HUDEP-2 (cell line): ENCODE results near the gene KIF17.
A peak's percentile ranks its signal among the peaks of the same experiment; 100 is the strongest.

Experiments
- DNase-seq, 76 experiments: peaks; one replicate each; lab custom pipeline; 2025; ENCODE audit not compliant: unreplicated experiment in 76 of 76; lab: John Stamatoyannopoulos, UW

KIF17 gene

DNA sequence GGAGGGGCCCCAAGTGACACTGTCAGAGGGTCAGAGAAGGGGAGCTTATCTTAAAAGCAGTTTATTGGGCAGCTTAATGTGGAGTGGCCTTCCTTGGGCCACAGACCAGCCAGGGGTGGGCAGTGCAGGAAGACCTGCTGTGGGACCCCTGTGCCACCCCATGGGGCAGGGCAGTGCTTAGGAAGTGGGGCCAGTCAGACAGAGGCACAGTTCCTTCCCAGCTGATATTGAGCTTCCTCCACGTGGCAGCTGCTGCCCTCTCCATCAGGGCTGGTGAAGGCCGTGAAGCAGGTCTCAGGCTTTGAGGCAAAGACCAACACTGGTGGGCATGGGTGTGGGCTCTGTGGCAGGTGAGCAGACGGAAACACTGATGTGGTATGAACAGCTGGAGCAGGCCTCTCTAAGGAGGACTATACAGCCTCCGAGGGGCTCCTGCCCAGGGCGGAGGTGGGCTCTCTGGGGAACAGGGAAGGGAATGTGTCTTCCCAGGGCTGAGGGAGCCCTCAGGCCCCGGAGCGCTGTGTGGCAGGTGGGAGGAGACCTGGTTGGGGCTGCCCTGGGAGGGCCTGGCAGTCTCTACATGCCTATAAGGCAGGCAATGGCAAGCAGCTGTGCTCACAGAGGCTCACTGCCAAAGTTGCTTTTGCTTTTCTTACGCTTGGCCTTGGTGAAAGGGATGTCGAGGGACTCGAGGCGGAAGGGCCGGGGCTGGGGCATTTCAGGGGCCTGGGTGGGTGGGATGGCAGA, 53.7 kb downstream of the KIF17 start:
- no peak for DNase-seq

DNA sequence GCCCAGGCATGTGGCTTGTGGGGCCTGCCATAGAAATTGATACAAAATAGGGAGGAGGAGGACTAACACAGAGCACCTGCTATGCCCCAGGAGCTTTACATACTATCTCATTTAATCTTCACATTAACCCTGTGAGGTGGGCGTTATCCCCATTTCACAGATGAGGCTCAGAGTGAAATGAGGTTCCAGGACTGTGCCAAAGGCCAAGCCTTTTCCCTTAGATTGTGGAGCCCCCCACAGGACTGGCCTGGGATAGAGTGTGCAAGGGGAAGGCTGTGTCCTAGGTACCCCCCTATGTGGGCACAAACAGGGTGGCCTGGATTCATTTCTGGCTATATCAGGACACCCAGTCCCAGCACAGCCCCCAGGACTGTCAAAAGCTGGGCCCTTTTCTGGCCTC, 54.4 kb downstream of the KIF17 start:
- DNase-seq = peak in 3 of 76 experiments; percentile 3 to 8 (median 3)

DNA sequence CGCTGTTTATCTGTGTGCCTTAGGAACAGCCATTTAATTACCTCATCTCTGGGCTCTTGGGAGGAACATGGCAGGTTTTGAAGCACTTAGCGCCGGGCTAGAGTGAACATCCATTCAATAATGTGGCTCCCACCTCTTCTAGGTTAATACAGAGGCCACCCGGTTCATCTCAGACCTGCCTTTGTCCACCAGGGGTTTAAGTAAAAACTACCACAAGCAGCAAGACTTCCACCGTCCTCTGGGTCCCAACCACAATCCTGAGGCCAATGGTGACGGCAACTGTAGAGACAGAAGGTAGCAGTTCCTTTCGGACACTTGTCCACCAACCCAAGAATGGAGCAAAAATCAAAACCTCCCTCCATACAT, 55.7 kb downstream of the KIF17 start:
- DNase-seq = no peak

DNA sequence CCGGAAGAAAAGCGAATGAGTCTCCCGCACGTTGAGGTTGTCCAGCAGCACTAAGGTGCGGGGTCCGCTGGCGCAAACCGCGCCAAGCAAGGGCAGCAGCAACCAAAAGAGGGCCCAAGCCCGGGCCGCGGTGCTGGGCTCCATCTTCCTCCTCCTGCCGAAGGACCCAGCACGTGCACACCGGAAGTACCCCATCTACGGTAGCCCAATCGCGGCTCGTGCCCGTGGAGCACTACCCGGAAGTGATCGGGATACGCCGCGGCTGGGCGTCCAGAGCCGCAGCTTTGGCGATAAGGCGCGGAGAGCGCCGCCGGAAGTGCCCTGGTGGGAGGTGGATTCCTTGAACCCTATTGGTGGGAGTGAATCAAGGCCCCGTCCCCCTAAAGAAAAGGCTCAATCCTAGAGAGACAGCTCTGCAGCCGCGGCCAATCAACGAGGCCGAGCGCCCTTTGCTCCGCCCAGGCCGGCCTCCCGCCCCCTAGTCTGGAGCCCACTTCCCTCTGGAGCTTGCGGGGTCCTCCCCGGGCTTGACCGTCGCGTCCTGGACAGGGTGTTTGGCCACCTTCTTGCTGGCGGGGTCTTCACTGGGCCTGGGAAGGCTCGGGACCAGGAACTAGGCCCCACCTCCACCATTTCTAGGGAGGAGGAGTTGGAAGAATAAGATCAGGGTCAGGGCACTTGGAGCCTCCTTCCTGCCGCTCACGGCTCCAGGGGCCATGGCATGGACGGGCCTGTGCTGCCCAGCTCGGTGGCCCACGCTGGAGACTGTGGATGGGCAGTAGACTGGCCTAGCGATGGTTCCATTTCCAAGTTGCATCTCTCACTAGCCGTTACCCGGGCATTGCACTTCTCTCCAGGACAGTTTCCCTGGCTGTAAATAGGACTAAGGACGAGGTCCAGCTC, 56.3 kb downstream of the KIF17 start, which contains the start of gene DDOST:
Gene DDOST (minus strand): TSS at position 163 of the 903 bp plus-strand sequence. CDS start 19 bp downstream, at position 144.
- DNase-seq = peak; percentile 25 to 98 (median 94)

DNA sequence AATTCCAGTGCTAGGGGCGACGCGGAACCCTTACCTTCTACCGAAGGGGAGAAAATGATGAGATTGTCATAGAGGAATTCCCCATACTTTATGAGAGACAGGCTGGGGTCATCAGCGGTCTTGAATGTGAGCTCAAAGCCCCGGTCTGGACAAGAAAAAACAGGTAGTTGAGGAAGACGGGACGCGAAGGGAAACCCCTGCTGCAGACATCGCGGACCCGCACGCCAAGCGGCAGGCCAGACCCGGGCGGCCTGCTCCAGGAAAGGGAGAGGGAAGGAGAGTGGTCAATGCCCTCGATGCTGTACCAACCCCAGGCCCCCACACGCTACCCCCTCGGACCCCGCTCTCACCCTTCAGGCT, 57.0 kb downstream of the KIF17 start:
- DNase-seq = no peak

DNA sequence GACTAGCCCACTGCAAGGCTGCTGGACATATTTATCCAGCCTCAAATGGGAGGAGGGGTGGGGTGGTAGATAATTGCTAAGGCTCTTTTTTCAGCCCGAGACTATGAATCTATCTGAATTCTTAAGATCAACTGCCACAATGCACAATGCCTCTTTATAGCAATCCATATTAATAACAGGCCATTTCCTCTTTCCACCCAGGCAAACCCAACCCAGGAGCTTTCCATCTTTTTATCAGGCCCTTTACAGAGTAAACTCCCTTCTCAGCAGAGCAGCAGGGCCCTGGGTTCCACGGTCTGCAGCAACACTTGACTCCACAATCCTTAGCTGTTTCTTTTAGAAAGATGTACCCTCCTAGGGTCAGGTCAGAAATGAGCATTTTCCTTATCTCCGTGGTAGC, 57.4 kb downstream of the KIF17 start:
- peak in 3 of 76 experiments; percentile 3 to 16 (median 3) for DNase-seq

DNA sequence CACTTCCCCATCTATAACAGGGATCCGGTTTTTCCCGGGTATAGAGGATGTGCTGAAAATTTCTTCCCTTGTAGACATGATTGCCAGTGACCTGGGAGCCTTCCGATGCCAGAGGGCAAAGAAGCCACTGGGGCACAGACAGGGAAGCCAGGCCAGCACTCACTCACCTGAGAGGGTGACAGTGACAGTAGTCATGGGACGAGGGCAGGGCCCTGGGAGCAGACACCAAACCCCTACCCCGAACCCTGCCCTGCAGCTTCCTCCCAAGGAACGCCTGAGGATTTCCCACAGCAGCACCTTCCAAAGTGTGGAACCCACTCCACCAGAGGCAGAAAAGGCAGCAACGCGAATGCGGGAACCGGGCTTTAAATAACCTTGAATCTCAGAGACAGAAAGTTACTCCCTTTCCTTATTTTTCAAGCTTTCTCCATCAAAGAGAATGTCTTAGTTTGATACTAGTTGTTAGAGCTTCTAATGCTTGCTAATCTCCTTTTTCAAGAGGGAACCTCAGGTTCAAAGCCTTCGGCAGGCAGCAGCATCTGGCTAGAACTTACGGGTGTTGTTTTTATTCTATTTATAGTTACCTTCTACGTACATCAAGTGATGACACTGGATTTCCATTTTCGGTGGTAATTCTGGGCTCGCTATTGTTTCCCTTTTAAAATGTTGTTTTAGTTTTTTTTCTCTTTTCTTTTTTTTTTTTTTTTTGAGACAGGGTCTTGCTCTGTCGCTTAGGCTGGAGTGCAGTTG, 59.5 kb downstream of the KIF17 start:
- DNase-seq = no peak

DNA sequence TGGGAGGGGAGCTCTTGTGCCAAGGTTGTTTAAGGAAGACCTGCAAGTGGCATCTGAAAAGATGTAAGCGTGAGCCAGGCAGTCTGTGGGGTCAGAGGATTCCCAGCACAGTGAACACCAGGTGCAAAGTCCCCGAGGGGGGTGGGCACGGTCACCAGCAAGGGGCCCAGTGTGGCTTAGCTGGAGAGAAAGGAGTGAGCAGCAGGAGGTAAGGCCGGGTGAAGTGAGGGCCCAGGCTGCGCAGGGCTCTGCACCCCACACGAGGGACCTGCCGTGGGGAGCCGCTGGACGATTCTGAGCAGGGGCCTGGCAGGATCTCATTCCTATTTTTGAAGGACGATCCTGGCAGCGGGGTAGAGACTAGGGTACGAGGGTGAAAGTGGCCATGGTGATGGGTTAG, 60.8 kb downstream of the KIF17 start:
- no peak for DNase-seq

DNA sequence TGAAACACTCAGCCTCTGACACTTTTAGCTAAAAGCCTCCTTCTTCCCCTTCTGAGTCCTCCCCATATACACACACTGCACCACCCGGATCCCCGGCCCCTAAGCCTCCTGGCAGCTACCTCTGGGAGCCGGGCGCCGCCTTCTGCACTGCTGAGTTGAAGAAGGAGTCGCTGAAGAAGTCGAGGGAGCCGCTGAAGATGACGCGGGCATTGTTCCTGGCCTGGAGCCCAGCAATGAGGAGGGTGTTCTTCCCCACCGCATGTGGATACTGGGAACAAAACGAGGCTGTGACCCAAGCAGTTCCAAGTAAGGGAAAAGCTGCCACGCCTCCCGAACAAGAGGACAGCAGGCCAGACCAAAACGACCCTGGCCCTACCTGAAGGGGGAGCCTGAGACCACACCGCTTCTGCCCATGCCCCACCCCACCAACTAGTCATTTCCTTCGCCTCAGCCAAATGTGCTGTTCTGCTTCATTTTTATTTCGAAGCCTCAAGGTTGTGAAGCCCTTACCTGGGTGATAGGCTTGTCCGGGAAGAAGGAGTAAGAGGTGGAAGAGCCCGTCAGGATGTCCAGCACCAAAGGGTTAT, 63.6 kb downstream of the KIF17 start:
- no peak for DNase-seq

DNA sequence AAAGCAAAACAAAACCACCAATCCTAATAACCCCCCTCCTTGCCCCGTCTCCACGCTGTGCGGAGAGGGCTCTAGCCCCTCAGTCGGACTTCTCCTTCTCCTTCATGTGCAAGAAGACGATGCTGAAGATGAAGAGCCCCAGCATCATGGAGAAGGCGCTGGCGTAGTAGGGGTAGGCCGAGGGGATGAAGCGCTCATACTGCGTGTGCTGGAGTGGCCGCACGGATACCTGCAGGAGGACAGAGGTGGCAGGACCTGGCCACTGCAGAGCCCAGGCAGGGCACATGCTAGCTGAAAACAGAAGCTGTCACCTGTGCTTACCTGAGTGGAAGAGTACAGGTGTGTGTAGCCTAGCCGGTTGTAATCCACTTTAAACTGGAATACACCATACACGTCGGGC, 65.5 kb downstream of the KIF17 start:
- DNase-seq = no peak

DNA sequence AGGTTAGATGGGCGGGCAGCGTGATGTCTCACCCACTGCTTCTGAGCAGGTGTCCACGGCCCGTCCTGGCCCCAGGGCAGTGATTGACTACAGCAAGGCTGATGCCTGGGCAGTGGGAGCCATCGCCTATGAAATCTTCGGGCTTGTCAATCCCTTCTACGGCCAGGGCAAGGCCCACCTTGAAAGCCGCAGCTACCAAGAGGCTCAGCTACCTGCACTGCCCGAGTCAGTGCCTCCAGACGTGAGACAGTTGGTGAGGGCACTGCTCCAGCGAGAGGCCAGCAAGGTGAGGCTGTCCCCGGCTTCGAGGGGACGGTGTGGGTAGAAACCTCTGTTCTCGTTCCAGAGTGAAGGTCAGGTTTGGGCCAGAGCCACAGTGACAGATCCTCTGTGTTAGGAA, 68.9 kb downstream of the KIF17 start:
- DNase-seq = no peak

DNA sequence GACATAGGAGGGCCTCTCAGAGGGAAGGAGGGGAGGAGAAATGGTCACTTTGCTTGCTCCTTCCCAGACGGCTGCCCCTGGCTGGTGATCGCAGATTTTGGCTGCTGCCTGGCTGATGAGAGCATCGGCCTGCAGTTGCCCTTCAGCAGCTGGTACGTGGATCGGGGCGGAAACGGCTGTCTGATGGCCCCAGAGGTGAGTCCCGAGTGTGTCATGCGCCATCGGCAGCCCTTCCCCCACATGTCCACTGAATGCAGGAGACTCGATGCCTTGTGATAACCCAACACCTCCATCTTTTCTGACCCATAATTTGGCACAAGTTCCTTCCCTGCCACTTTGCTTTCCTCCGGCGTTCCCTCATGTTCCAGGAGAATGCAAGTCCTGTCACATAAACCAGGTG, 69.4 kb downstream of the KIF17 start:
- DNase-seq = no peak

DNA sequence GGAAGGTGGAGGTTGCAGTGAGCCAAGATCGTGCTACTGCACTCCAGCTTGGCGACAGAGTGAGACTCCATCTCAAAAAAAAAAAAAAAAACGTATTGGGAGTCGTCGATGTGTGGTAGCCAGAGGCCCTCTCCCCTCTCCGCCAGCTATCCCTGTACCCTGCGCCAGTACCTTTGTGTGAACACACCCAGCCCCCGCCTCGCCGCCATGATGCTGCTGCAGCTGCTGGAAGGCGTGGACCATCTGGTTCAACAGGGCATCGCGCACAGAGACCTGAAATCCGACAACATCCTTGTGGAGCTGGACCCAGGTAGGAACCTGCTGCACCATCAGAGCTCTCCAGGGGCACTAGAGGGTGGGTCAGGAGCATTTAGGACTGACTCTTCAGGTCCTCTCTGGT, 72.4 kb downstream of the KIF17 start:
- no peak for DNase-seq

DNA sequence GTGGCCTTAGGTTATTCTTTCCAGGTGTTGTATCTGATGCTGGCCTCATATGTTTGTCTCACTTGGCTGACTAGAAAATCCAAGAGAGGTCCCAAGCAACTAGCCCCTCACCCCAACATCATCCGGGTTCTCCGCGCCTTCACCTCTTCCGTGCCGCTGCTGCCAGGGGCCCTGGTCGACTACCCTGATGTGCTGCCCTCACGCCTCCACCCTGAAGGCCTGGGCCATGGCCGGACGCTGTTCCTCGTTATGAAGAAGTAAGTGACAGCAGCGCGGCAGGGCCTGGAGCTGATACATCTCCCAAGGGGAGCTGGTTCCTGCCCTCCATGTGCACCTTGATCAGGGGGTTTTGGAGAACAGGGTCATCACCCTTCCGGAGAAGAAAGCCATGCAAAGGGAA, 73.4 kb downstream of the KIF17 start:
- DNase-seq = no peak

DNA sequence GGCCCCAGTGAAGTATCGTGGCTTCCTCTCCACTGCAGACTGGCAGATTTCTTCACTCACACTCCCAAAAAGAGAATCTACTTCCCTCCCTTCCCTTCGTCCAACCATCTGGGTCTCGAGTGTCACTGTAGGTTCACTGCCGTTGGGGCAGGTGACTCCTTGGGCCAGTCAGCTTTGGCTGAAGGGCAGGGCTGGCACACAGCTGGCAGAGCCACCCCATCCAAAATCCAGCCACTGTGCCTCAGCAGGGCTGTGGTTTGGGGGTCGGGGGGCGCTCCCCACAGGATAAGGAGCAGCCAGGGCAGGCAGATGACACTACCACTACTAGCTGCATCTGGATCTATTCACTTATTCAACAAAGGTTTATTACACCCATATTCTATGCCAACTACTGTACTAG, 74.7 kb downstream of the KIF17 start:
- no peak for DNase-seq

DNA sequence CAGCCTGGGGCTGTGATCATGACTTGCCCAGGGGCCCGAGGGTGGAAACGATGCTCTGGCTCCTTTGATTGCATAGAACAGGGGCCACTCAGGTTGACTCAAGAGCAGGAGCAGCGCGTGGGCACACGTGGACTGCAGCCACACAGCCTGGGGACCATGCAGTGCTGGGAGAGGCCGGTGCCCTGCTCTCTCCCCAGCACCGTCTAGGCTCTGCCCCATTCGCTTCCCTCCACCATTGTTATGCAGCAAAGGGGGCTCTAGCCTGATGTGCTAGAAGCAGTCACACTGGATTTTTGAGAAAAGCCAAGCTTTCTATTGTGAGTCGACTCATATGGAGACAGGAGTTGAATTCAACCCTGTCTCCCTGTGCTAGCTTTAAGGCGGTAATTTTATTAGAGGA, 75.8 kb downstream of the KIF17 start:
- DNase-seq = no peak

DNA sequence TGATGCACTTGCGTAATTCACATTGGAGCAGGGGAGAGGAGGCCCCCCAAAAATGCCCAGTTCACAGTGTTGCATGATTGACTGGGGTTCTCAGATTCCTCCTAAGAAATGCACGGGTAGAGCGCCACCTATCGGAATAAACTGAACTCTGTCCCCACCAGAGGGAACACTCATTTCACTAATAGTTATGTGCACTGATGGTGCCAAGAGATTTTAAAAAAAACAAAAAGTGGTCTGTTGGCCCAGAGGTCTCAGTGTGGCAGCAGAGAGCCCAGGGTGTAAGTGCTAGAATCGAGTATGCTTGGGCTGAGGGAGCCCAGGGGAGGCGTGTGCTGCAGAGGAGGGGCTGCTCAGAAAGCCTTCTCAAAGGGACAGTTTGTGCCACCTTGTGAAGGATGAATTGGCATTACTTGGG, 77.6 kb downstream of the KIF17 start:
- peak in 38 of 76 experiments; percentile 2 to 57 (median 20) for DNase-seq

DNA sequence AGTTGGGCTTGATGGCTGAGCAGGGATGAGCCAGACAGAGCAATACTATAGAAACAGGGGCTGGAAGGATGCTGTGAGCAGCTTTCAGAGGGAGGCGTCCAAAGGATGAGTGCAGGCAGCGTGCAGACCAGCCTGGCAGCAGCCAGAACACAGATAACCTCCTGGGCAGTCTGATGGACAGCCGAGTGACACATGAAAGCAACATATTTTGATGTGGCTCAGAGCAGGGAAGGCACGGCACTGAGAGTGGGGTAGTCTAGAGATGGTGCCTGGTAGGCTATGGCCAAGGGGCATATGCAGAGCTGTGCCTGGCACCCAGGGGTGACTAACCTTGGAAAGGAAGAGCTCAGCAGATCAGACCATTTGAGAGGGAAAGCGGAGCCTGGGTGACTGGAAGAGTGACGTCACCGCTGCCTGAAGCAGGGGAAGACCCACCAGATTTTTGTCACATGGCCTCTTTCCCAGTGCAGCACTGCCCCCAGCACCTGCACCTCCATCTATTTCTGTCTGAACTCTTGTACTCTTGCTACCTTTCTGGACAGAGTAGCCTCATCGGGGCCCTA, 80.9 kb downstream of the KIF17 start:
- DNase-seq = no peak

DNA sequence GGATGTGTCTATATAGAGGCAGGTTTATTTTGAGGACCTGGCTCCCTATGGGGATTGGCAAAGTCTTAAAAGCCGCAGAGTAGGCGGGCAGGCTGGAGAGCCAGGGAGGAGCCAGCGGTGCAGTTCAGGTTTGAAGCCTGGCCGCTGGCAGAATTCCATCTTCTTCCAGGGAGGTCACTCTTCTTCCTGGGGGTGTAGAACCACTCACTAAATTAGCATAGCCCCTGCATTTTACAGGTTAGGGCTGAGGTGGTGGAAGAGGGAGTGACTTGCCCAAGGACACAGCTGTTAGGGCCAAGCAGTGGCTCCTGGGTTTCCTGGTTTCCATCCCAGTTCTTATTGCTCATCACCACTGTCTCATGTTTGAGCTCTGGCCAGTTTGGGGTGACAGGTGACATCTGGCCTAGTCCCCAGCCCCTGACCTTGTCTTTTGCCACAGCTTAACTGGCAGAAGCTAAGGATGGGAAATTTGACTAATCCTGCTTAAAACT, 83.2 kb downstream of the KIF17 start:
- peak in 67 of 76 experiments; percentile 7 to 81 (median 46) for DNase-seq

DNA sequence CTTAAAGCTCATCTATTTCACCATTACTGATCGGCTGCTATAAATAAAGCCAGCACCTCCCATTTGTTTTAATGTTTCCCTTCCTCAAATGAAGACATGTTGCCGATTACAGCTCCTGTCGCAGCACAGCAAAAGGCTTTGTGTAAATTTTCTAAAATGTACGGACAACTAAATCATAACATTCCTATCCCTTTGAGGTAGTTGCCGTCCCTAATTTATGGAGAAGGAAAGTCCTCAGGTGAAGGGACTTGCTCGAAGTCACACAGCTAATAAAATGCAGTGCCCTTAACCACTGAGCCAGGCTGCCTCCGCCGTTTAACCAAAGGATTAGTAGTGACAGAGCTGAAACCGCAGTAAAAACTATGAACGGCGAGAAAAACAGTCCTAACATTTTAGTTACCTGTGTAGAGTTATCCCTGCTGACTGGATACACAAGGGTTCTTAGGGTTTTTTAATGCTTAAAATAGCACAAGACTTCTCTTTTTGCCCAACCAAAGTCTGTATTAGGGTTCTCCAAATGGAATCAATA, 83.7 kb downstream of the KIF17 start:
- peak in 4 of 76 experiments; percentile 9 to 49 (median 14) for DNase-seq
